SK-N-SH (cell line): ENCODE results near the gene EEF1AKMT3.

Experiments used
- POLR2AphosphoS5 ChIP-seq: IDR thresholded peaks from 2 replicates; pipeline ENCODE4 v1.6.1; 2012; ENCODE audit warnings: low read depth, low read length
- YY1 ChIP-seq: IDR thresholded peaks from 2 replicates; pipeline ENCODE4 v1.4.0; 2012; ENCODE audit warnings: low read depth, mild to moderate bottlenecking
- TF ChIP-seq, protein P1 (sequence below): fragments of 200-600 bp; sonication (generic); IDR thresholded peaks from 2 replicates; pipeline ENCODE4 v1.6.1; 2017; ENCODE audit warnings: antibody characterized with exemption, mild to moderate bottlenecking, moderate library complexity

GRCh38 chr12:57725851-57726150 is 46.6 kb upstream of the EEF1AKMT3 start:
- no peak for TF ChIP-seq YY1
- no peak for TF ChIP-seq POLR2AphosphoS5
- TF ChIP-seq, protein P1, sequence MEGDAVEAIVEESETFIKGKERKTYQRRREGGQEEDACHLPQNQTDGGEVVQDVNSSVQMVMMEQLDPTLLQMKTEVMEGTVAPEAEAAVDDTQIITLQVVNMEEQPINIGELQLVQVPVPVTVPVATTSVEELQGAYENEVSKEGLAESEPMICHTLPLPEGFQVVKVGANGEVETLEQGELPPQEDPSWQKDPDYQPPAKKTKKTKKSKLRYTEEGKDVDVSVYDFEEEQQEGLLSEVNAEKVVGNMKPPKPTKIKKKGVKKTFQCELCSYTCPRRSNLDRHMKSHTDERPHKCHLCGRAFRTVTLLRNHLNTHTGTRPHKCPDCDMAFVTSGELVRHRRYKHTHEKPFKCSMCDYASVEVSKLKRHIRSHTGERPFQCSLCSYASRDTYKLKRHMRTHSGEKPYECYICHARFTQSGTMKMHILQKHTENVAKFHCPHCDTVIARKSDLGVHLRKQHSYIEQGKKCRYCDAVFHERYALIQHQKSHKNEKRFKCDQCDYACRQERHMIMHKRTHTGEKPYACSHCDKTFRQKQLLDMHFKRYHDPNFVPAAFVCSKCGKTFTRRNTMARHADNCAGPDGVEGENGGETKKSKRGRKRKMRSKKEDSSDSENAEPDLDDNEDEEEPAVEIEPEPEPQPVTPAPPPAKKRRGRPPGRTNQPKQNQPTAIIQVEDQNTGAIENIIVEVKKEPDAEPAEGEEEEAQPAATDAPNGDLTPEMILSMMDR, result no peak
